Fibroblast of lung (primary cell): ENCODE data around the gene L3MBTL3.

ENCODE experiments used
- CTCF ChIP-seq, 2 donors: IDR thresholded peaks in 1 of 2; conservative IDR thresholded peaks in 1 of 2; 1 replicate in 1 of 2; 2 replicates in 1 of 2; pipeline ENCODE4 v1.5.1; 2011 to 2012; ENCODE audit warnings: low read length in 2 of 2, control low read depth in 1 of 2, inconsistent platforms in 1 of 2, low read depth in 1 of 2, mild to moderate bottlenecking in 1 of 2
- EZH2 ChIP-seq: IDR thresholded peaks from 2 replicates; pipeline ENCODE4 v1.5.1; 2012; ENCODE audit warnings: low read length, control low read depth, mild to moderate bottlenecking; ENCODE audit errors: missing control alignments

GRCh38 chr6:130138909-130139242 is 120.5 kb downstream of the L3MBTL3 start:
- TF ChIP-seq CTCF (conservative IDR thresholded peaks at IDR 0.05 in 1 of 2, IDR thresholded peaks at IDR 0.05 in 1 of 2; ENCODE audit: low read depth in 1 of 2, low read length in 2 of 2) (no peak), EZH2 (no peak)
